CD14-positive monocyte (primary cell): Measurements from ENCODE around the gene KDM2A. TPM values are rescaled to one million over a fixed set of nuclear protein-coding genes. Genes with fewer than 3 reads are reported as not detected.
A peak's percentile ranks its signal among the peaks of the same experiment; 100 is the strongest.

Experiments
- DNase-seq, 3 donors: peaks; one replicate each; pipeline ENCODE4 v3.0.0-alpha.2; 2011 to 2022
- H2AFZ ChIP-seq: 2 replicates; pipeline ENCODE4 v1.6.0; 2012; ENCODE audit warnings: mild to moderate bottlenecking, low read depth, low read length, inconsistent platforms; ENCODE audit not compliant: insufficient read depth, poor library complexity, severe bottlenecking
- H3K27ac ChIP-seq, 2 donors: 1 replicate in 1 of 2; 2 replicates in 1 of 2; pipeline ENCODE4 v1.5.1; 2012 to 2013; ENCODE audit warnings: low read length in 2 of 2, control low read depth in 1 of 2, inconsistent platforms in 1 of 2, low read depth in 1 of 2, mild to moderate bottlenecking in 1 of 2
- H3K27me3 ChIP-seq, 2 donors: one replicate each; pipeline versions ENCODE4 v1.6.0 to v1.6.1; 2011 to 2013; ENCODE audit warnings: low read length in 2 of 2; ENCODE audit not compliant: control insufficient read depth in 2 of 2, insufficient read depth in 2 of 2
- H3K36me3 ChIP-seq, 2 donors: replicated peaks in 1 of 2; 1 replicate in 1 of 2; 2 replicates in 1 of 2; pipeline versions ENCODE4 v1.5.1 to v1.6.1; 2012 to 2013; ENCODE audit warnings: low read length in 2 of 2, control low read depth in 1 of 2, inconsistent platforms in 1 of 2, mild to moderate bottlenecking in 1 of 2; ENCODE audit not compliant: insufficient read depth in 2 of 2, control insufficient read depth in 1 of 2
- H3K4me1 ChIP-seq, 2 donors: 1 replicate in 1 of 2; 2 replicates in 1 of 2; pipeline versions ENCODE4 v1.5.1 to v1.6.1; 2012 to 2013; ENCODE audit warnings: low read length in 2 of 2, control low read depth in 1 of 2, inconsistent platforms in 1 of 2, mild to moderate bottlenecking in 1 of 2, moderate library complexity in 1 of 2; ENCODE audit not compliant: insufficient read depth in 2 of 2, control insufficient read depth in 1 of 2
- H3K4me2 ChIP-seq: replicated peaks from 2 replicates; pipeline ENCODE3; 2012; ENCODE audit warnings: low read length, moderate library complexity, mild to moderate bottlenecking; ENCODE audit not compliant: poor library complexity, severe bottlenecking; ENCODE audit errors: extremely low read depth
- H3K4me3 ChIP-seq, 3 experiments: fragments of 200-600 bp in 1 of 3; sonication (generic) in 1 of 3; replicated peaks in 1 of 3; 1 replicate in 2 of 3; 2 replicates in 1 of 3; pipeline ENCODE4 v1.5.1; 2011 to 2013; ENCODE audit warnings: low read length in 3 of 3, mild to moderate bottlenecking in 3 of 3, control low read depth in 2 of 3, low read depth in 2 of 3, inconsistent platforms in 1 of 3, moderate library complexity in 1 of 3
- H3K79me2 ChIP-seq: 2 replicates; pipeline ENCODE4 v1.6.0; 2012; ENCODE audit warnings: mild to moderate bottlenecking, control low read depth, inconsistent platforms, low read length, moderate library complexity; ENCODE audit not compliant: insufficient read depth
- H3K9ac ChIP-seq: 2 replicates; pipeline ENCODE4 v1.6.0; 2017; ENCODE audit warnings: low read length, mild to moderate bottlenecking; ENCODE audit not compliant: insufficient read depth, poor library complexity, severe bottlenecking
- H3K9me3 ChIP-seq, 2 donors: replicated peaks in 1 of 2; 1 replicate in 1 of 2; 2 replicates in 1 of 2; pipeline versions ENCODE4 v1.5.1 to v1.6.1; 2012 to 2013; ENCODE audit warnings: low read length in 2 of 2, control low read depth in 1 of 2; ENCODE audit not compliant: control insufficient read depth in 1 of 2, insufficient read depth in 1 of 2
- H4K20me1 ChIP-seq: 2 replicates; pipeline ENCODE4 v1.6.0; 2012; ENCODE audit warnings: mild to moderate bottlenecking, low read length, control low read depth, moderate library complexity; ENCODE audit not compliant: insufficient read depth
- H3K27ac Mint-ChIP-seq, 7 donors: one replicate each; pipeline ENCODE4 v1.8.0; 2020; ENCODE audit warnings: mild to moderate bottlenecking in 7 of 7, mixed read lengths in 7 of 7, moderate library complexity in 6 of 7, inconsistent platforms in 2 of 7
- H3K27me3 Mint-ChIP-seq, 3 donors: one replicate each; pipeline ENCODE4 v1.8.0; 2021 to 2022; ENCODE audit warnings: low read depth in 3 of 3, mild to moderate bottlenecking in 3 of 3, mixed read lengths in 3 of 3, moderate library complexity in 3 of 3, inconsistent platforms in 1 of 3
- H3K36me3 Mint-ChIP-seq, 2 donors: one replicate each; pipeline ENCODE4 v1.8.0; 2020; ENCODE audit warnings: mixed read lengths in 2 of 2, inconsistent platforms in 1 of 2, mild to moderate bottlenecking in 1 of 2
- H3K4me1 Mint-ChIP-seq: one replicate; pipeline ENCODE4 v1.8.0; 2020; ENCODE audit warnings: mild to moderate bottlenecking, mixed read lengths
- H3K4me3 Mint-ChIP-seq, 2 donors: one replicate each; pipeline ENCODE4 v1.8.0; 2020; ENCODE audit warnings: mild to moderate bottlenecking in 2 of 2, mixed read lengths in 2 of 2, moderate library complexity in 1 of 2
- H3K9me3 Mint-ChIP-seq, 7 donors: one replicate each; pipeline ENCODE4 v1.8.0; 2020 to 2022; ENCODE audit warnings: mixed read lengths in 7 of 7, mild to moderate bottlenecking in 6 of 7, moderate library complexity in 6 of 7, inconsistent platforms in 2 of 7
- WGBS: methylation state at CpG from one replicate; pipeline ENCODE4 v1.1.5; 2013; ENCODE audit warnings: missing lambda C conversion rate; ENCODE audit not compliant: insufficient coverage; 5-methylcytosine and 5-hydroxymethylcytosine counted together
- intact Hi-C, 2 donors: fragments of 100-400 bp; cut with micrococcal nuclease; formaldehyde crosslinking; loops; one replicate each; pipeline versions ENCODE4 v1.15.0 to v1.15.1; 2023
- polyA plus RNA-seq, 3 donors: library from polyadenylated mRNA; depleted of rRNA in 1 of 3; unstranded in 2 of 3; stranded (reverse) in 1 of 3; fragments of 300-500 nt in 2 of 3; fragments of >200 nt in 1 of 3; fragmentation: Illumina TruSeq in 2 of 3; gene quantifications; 1 replicate in 2 of 3; 2 replicates in 1 of 3; pipeline ENCODE4 v1.2.3, GENCODE V29; 2012 to 2021
- TF ChIP-seq, protein P1 (sequence below): fragments of 200-600 bp; IDR thresholded peaks from one replicate; pipeline ENCODE4 v1.8.0; 2022; ENCODE audit warnings: antibody characterized with exemption, mild to moderate bottlenecking

The KDM2A gene
- polyA plus RNA-seq, 3 donors, result 2.6 to 98.9 (median 3.9) TPM

- no peaks in the 10 kb centered on the region for H3K9me3 Mint-ChIP-seq
- peaks cover 0 to 10% (median 6%) of the 10 kb centered on the region in 3 donors for H3K27me3 Mint-ChIP-seq
- Histone ChIP-seq H3K4me3 (peak overlapping the region; percentile 25 to 83 (median 54)), H3K9ac (peak overlapping the region; percentile 93), H3K9me3 (no peaks in the 10 kb centered on the region), H3K27me3 (no peaks in the 10 kb centered on the region), H3K36me3 (peaks cover 60 to 68% of the 10 kb centered on the region in 2 donors), H3K4me2 (peak overlapping the region; percentile 80), H3K79me2 (peaks cover 86% of the 10 kb centered on the region), H4K20me1 (peaks cover 19% of the 10 kb centered on the region), H2AFZ (no peak overlapping the region), H3K4me1 (peaks cover 88 to 95% of the 10 kb centered on the region in 2 donors), H3K27ac (peak overlapping the region; percentile 92 to 99)
- peaks cover 59 to 81% of the 10 kb centered on the region in 2 donors for H3K36me3 Mint-ChIP-seq
- H3K27ac Mint-ChIP-seq, result peak overlapping the region; percentile 98 to 100 (median 99)
- WGBS, result 19% methylated on average over 30 of the region's 39 CpGs
- intact Hi-C loops, result loop anchor here (1.0 to 2.0 kb wide), 2 partner anchors 9 to 17 kb away; no protein-coding TSS in a partner anchor
- peak in 1 of 3 donors; percentile 55 for DNase-seq
- H3K4me1 Mint-ChIP-seq, result peaks cover 80% of the 10 kb centered on the region
- TF ChIP-seq, protein P1, sequence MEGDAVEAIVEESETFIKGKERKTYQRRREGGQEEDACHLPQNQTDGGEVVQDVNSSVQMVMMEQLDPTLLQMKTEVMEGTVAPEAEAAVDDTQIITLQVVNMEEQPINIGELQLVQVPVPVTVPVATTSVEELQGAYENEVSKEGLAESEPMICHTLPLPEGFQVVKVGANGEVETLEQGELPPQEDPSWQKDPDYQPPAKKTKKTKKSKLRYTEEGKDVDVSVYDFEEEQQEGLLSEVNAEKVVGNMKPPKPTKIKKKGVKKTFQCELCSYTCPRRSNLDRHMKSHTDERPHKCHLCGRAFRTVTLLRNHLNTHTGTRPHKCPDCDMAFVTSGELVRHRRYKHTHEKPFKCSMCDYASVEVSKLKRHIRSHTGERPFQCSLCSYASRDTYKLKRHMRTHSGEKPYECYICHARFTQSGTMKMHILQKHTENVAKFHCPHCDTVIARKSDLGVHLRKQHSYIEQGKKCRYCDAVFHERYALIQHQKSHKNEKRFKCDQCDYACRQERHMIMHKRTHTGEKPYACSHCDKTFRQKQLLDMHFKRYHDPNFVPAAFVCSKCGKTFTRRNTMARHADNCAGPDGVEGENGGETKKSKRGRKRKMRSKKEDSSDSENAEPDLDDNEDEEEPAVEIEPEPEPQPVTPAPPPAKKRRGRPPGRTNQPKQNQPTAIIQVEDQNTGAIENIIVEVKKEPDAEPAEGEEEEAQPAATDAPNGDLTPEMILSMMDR, result no peak
- peak overlapping the region; percentile 80 to 91 for H3K4me3 Mint-ChIP-seq
Observed at GRCh38 chr11:67285541-67286498, 166.8 kb downstream of the KDM2A start.

DNA sequence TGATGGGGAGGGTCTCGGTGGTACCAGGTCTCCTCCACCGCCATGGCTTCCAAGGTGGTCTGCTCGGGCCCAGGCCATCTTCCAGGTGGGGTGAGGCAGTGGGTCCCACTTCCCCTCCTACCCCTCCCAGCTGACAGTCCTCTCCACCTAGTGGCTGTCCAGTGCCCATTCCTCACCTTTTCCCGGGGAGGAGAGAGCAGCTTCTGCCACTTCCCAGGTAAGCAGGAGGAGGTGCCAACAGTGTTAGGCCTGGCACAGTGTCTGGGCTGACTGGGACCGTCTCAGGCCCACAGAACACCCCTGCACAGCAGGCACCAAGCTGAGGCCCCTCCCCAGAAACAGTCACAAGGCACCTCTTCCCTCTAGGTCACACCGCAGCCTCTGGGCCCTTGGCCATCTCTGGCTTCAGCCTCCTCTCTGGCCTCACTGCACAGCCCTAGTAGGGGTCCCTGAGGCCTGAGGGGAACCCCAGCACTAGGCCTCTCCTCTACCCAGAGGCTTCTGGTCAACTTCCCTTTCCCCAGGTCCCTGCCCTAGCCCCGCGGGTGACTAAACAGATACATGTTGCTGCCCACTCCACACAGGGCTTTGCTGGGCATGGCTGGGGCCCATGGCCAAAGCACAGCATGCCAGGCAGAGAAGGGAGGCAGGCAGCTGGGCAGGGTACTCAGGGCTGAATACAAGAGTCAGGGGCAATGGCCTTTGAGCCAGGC is 167.7 kb downstream of the KDM2A start:
- intact Hi-C loops, result loop anchor here in 1 of 2 donors (2.0 kb wide), 1 partner anchor 18 kb away; no protein-coding TSS in a partner anchor
- peaks cover 0 to 10% (median 6%) of the 10 kb centered on the region in 3 donors for H3K27me3 Mint-ChIP-seq
- H3K9me3 Mint-ChIP-seq, result no peaks in the 10 kb centered on the region
- peaks cover 86% of the 10 kb centered on the region for H3K79me2 ChIP-seq
- H3K27me3 ChIP-seq, result no peaks in the 10 kb centered on the region
- peak; percentile 89 to 94 (median 89) for DNase-seq
- peaks cover 81% of the 10 kb centered on the region for H3K4me1 Mint-ChIP-seq
- H3K4me2 ChIP-seq, result peak overlapping the region; percentile 80
- peaks cover 60 to 68% of the 10 kb centered on the region in 2 donors for H3K36me3 ChIP-seq
- peaks cover 29% of the 10 kb centered on the region for H4K20me1 ChIP-seq
- no peak overlapping the region for H2AFZ ChIP-seq
- peaks cover 58 to 81% of the 10 kb centered on the region in 2 donors for H3K36me3 Mint-ChIP-seq
- TF ChIP-seq, protein P1, result no peak
- peaks cover 88 to 95% of the 10 kb centered on the region in 2 donors for H3K4me1 ChIP-seq
- H3K27ac Mint-ChIP-seq, result peak overlapping the region; percentile 98 to 100 (median 99)
- H3K4me3 ChIP-seq, result peak overlapping the region; percentile 25 to 83 (median 54)
- peak overlapping the region; percentile 93 for H3K9ac ChIP-seq
- H3K9me3 ChIP-seq, result no peaks in the 10 kb centered on the region
- WGBS, result 15% methylated on average over 8 of the region's 8 CpGs
- H3K27ac ChIP-seq, result peak overlapping the region; percentile 92 to 99
- H3K4me3 Mint-ChIP-seq, result peak overlapping the region; percentile 80 to 91
